NCI-H2081 treated with DMSO at 0.1 percent for 48 hours (cell line): ENCODE measurements around the gene IQCF5.
"Not testable (repeated sequence)": the region's sequence is repeated elsewhere in the genome, so short reads cannot be mapped to it uniquely, and the experiment has no call there.

Source experiments
- DNase-seq: peaks from one replicate; lab custom pipeline; 2025; lab: John Stamatoyannopoulos, UW

Gene IQCF5

GRCh38 chr3:51875501-51875900 is at the start of gene IQCF5:
TSS of gene IQCF5 (minus strand) at chr3:51875601. CDS start at chr3:51875531, 70 bp downstream.
- DNase-seq, result no peak

- DNase-seq, result no peak
Observed at GRCh38 chr3:51921081-51921578, 45.7 kb upstream of the IQCF5 start.

DNA sequence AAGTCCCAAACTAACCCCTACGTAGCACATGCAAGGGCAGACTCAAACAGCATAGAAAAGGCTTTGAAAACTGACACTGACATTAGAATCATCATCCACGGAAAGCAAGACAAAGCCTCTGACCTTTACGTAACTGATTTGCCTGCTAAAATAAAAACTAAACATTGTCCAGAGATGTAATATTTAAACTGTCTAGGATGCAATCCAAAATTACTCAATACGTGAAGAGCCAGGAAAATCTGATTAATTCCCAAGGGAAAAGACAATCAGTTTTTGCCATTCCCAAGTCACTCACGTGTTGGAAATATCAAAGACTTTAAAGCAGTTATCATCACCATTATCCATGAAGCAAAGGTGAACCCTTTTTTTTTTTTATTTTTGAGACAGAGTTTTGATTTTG is 41.0 kb upstream of the IQCF5 start:
- DNase-seq, result no peak

DNA sequence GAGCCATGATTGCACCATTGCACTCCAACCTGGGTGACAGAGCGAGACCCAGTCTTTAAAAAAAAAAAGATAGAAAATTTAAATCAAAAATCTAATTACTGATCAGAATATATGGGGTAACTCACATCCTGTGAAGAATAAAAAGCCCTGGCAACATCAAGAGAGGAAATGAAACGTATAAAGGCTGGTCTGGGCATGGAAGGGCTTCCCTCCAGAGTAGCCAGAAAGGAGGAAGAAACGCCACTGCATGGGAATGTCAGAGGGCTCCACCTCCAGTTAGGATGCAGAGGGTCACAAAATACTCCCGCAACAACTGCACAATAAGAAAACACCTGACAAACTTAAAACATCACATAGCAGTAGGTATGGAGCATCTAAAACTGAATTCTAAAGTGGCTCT is 32.6 kb upstream of the IQCF5 start:
- DNase-seq, result no peak

DNA sequence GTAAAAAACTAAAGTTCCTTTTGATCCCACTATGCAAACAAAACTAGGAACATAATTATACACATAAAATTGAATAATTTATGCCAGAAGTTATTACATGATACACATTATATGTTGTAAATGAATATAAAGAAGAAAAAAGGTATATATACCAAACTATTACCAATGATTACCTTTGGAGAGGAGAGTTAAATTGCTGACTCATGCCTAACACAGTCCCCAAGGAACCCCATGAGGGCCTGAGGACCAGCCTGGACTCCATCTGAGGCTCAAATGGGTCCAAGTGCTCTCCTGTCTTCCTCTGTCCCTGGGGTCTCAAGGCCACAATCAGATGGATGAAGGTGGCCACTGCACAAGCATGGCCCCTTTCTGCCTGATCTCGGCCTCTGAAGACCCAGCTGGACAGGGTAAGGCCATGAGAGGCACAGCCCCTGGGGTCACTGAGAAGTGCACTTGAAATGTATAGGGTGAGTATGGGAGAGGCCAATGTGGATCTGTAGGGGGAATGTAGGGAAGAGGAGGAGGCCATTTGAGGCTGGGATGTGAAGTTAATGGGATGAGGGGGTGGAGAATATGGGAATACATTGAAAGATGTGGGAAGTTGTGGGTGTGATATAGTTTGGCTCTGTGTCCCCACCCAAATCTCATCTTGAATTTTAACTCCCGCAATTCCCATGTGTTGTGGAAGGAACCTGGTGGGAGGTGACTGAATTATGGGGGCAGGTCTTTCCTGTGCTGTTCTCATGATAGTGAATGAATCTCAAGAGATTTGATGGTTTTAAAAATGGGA is 28.8 kb upstream of the IQCF5 start:
- DNase-seq, result no peak

DNA sequence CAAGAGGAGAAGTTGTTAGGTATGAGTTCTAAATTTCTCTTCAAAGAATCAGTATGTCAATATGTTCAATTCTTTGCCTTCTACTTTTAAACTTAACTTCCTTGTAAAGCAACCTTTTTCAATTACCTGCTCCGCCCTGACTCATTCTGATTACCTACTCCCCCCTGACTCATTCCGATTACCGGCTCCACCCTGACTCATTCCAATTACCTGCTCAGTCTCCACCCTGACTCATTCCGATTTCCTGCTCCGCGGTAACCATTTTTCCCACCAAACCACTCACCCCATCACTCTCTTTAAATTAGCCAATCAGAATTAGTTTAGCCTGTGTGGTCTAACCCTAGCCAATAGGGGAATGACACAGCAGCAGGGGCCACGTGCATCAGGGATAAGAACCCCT is 27.0 kb upstream of the IQCF5 start:
- DNase-seq, result not testable (repeated sequence)

GRCh38 chr3:51900043-51900442 is 24.6 kb upstream of the IQCF5 start:
- not testable (repeated sequence) for DNase-seq

DNA sequence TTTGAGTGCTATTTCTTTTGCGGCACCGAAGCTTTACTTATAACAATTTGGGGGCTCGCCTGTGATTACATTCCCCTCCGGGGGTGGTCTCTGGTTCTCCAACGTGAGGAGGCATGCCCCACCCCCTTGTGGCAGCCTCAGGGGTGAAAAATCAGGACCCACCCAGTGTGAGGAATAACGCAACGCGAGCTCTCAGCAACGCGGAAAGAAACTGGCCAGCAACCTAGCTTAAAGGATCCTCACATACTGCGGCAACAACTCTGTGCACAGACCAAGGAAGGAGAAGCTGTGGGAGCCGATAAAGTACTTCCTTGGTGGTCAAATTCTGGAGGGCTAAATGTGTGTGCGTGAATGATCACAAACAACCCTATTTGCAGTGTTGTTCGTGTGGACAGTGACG is 22.0 kb upstream of the IQCF5 start:
- no peak for DNase-seq

DNA sequence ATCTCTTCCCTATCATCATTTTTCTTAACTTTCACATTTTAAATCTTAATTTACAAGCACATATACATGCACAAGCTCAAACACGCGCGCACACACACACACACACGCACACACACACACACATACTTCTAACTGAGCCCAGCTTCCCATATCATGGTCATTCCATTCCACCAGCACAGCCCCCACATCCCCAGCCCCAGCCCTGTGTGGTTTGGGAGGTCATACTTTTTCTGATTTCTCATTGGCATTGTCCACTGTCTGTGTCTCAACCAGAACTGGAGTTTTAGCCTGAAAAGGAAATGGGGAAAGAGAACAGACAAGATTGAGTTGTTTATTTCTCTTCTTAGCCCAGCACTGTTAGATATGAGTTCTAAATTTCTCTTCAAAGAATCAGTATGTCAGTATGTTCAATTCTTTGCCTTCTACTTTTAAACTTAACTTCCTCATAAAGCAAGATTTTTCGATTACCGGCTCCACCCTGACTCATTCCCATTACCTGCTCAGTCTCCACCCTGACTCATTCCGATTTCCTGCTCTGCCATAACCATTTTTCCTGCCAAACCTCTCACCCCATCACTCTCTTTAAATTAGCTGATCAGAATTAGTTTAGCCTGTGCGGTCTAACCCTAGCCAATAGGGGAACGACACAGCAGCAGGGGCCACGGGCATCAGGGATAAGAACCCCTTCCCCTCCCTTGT is 21.4 kb upstream of the IQCF5 start:
- DNase-seq, result no peak

DNA sequence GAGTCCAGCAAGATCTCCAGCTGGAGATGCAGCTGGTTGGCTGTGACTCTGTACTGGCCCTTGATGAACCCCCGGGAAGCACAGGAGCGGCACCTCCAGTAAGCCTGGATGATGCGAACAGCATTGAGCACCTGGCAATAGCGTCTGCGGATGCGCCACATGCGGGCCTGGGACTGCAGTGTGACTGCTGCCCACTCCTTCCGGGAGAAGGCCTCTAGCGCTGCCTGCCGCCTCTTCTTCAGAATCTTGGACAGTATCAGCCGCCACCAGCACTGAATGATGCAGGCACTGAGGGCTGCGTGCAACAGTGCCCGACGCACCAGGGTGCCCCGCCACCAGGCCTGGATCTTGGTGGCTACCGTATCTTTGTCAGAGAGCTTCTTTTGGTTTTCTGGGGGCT is 19.5 kb upstream of the IQCF5 start:
- DNase-seq, result no peak

DNA sequence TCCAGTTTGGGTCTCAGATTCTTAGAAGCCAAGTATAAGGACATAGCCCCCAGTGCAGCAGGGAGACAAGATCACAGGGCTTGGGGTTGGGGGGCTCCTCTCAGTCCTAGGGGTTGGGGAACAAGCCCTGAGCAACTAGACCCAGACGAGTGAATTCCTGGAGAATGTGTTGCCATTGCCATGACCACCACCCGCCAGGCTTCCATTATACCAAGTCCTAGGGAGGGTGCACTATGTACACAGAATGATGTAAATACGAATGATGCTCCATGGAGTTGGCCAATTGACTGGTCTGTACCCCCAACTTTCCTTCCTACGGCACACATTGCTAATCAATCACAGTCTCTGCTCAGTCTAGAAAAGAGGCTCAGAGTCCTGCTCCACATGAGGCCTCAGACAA is 19.0 kb upstream of the IQCF5 start:
- DNase-seq, result no peak

GRCh38 chr3:51891242-51892039 is 16.0 kb upstream of the IQCF5 start:
- no peak for DNase-seq

- DNase-seq, result no peak
Observed at GRCh38 chr3:51888463-51889105, 13.2 kb upstream of the IQCF5 start.

GRCh38 chr3:51887620-51888019 is 12.2 kb upstream of the IQCF5 start:
- DNase-seq, result no peak

DNA sequence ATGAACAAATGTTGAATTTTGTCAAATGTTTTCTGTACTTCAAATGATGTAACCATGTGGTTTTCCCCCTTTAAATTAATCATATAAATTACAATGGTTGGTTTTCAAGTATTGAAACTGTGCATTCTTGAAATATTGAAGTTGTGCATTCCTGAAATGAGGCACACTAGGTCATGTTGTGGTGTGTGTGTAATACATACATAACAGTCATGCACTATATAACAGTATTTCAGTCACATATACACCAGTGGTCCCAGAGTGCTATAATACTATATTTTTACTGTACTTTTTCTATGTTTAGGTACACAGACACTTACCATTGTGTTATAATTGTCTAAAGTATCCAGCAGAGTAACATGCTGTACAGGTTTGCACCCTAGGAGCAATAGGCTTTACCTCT is 11.0 kb upstream of the IQCF5 start:
- no peak for DNase-seq

DNA sequence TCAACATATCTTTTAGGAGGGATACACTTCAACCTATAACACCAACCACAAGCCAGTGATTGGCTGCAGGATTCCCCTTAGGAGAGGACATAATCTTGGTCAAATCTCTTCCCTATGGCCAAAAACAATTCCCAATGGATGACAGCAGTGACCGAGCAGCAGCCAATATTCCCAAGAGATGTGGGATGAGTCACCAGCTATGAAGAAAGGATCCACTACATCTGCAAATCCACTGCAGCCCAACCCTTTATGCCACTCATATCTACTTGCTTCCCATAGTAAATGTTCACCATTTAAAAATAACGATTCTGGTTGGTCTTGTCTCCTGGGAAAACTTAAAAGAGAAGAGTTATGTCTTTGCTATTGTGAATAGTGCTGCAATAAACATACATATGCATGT is 4.5 kb upstream of the IQCF5 start:
- no peak for DNase-seq

- DNase-seq, result no peak
Observed at GRCh38 chr3:51876186-51876585, 785 bp upstream of the IQCF5 start.

- DNase-seq, result no peak
Observed at GRCh38 chr3:51874889-51875288, 512 bp downstream of the IQCF5 start.

GRCh38 chr3:51874411-51874810 is 990 bp downstream of the IQCF5 start:
- no peak for DNase-seq

DNA sequence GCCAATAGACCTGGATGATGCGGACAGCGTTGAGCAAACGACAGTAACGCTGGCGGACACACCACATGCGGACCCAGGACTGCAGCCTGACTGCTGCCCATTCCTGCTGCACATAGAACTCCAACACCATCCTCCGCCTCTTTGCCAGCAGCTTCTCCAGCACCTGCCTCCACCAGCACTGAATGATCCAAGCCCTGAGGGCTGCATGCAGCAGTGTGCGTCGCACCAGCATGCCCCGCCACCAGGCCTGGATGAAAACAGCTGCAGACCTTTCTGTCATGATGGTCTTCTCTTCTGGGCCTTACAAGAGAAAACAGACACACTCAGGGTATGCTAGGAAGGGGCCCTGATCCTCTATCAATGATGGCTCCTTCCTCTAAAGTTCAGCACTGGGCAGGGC is 1.5 kb downstream of the IQCF5 start:
- DNase-seq, result no peak

DNA sequence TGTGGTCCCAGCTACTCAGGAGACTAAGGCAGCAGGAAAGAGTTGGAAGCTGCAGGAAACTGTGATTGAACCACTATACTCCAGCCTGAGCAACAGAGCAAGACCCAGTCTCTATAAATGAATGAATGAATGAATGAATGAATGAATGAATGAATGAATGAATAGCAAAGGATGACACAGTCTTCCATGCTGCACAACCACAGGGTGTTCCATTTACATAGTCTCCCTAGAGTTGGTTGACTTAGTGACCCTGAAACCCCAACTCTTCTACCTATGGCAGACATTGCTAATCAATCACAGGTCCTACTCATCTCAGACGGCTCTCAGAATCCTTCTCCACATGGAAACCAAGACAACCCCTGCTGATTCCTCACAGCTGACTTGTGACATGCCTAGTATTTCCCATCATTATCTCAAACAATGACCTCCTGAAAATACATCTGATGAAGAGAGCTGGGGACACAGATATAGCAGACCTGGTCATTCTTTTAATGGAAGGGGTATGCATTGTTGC is 2.1 kb downstream of the IQCF5 start:
- no peak for DNase-seq

GRCh38 chr3:51869304-51869703 is 6.1 kb downstream of the IQCF5 start:
- DNase-seq, result no peak
